IPS DF 19.7 (cell line): ENCODE data around the gene WIF1.
A peak's percentile ranks its signal among the peaks of the same experiment; 100 is the strongest.

Source experiments
- DNase-seq: peaks from one replicate; pipeline ENCODE4 v3.0.0-alpha.2; 2013; ENCODE audit warnings: low read depth, low spot score

The WIF1 gene

GRCh38 chr12:65121049-65121955 lies at the start of gene WIF1:
WIF1 (minus strand) TSS chr12:65121305; CDS start chr12:65121191, 114 bp downstream.
- peak; percentile 60 for DNase-seq

DNA sequence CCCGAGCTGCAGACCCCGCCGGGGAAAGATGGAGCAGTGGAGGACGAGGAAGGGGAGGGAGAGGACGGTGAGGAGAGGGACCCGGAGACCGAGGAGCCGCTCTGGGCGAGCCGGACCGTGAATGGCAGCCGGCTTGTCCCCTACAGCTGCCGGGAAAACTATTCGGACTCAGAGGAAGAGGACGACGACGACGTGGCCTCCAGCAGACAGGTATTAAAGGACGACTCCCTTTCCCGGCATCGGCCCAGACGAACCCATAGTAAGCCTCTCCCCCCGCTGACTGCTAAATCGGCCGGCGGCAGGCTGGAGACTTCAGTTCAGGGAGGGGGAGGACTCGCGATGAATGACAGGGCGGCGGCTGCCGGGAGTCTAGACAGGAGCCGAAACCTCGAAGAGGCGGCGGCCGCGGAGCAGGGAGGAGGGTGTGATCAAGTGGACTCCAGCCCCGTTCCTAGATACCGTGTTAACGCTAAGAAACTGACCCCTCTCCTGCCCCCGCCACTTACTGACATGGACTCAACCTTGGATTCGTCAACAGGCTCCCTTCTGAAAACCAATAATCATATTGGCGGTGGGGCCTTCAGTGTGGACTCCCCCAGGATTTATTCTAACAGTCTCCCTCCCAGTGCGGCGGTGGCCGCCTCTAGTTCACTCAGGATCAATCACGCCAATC lies 49.2 kb upstream of the WIF1 start:
- no peak for DNase-seq

DNA sequence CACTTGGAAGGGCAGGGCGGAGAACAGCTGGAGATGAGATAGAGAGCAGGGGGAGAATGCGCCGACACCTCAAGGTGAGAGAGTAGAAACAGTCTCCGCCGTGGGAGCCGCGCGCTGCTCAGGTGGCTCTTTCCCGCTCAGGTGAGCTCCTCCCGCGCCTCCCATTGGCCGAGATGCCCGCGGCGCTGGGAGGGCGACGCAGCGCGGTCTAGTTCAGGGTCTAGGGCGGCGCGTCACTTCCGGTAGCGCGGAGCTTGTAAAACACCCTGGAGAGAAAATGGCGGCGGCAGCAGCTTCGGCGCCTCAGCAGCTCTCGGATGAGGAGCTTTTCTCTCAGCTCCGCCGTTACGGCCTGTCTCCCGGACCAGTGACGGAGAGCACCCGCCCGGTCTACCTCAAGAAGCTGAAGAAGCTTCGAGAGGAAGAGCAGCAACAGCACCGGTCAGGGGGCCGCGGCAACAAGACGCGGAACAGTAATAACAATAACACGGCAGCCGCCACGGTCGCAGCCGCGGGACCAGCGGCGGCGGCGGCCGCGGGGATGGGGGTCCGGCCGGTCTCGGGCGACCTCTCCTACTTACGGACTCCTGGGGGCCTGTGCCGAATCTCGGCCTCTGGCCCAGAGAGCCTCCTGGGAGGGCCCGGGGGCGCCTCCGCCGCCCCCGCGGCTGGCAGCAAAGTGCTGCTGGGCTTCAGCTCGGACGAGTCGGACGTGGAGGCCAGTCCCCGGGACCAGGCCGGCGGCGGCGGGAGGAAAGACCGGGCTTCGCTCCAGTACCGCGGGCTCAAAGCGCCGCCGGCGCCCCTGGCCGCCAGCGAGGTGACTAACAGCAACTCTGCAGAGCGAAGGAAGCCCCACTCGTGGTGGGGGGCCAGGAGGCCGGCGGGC lies 48.5 kb upstream of the WIF1 start, which contains the start of gene LEMD3:
Gene LEMD3 (plus strand): TSS at position 264 of the 889 bp plus-strand sequence. CDS start 14 bp downstream, at position 278.
- DNase-seq, result peak; percentile 86

DNA sequence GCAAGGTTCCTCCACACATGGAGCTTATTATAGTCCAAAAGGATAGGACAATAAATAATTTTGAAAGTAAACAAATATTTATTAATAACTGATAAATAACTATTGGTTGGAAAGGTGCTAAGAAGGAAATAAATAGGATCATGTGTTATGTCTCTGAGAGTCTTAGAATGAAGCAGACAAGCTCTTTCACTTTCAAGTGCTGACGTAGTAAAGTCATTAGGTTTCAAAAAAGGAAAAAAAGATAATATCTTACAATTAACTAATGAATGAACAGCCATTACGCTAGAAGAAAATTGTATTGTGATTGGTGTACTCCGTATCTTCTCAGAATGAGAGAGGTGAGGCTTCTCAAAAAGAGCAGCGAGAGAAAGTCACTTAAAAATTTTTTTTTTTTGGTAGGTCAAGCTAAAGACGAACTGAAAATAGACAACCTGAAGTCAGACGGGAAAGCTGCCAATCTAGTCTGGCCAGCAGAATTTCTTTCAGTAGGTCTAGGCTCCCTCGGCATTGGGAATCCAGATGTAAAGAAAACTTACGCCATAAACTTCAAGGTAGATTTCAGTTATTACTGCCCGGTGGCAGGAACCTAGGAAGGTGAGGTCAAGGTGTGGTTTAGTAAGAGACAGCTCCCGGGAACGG lies 47.7 kb upstream of the WIF1 start:
- no peak for DNase-seq

DNA sequence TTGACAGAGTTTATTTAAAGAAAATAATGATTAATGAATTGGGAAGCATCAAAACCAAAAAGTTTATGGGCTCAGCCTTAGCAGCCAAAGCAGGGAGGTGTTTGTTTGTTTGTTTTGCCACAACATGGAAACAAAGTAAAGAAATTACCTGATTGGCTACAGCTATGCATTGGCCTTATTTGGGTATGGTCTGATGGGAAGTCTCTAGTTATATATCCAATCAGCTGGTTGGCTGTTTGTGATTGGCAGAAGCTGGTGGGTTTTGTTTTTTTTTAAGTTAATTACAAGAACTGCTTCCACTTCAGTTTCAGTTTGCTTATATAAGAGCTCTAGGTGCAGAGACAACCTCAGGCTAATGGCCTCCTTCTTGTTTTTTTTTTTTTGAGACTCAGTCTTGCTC lies 43.7 kb upstream of the WIF1 start:
- DNase-seq, result no peak

DNA sequence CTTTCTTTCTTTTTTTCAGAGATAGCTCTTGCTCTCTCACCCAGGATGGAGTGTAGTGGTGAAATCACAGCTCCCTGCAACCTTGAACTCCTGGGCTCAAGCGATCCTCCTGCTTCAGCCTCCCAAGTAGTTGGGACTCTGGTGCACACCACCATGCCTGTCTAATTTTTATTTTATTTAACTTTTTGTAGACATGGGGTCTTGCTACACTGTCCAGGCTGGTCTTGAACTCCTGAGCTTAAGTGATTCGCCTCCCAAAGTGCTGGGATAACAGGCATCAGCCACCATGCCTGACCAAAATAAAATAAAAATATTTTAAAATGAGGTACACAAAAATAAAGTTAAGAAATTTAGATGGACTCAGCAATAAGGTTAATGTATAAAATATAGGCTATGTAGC lies 43.1 kb upstream of the WIF1 start:
- DNase-seq, result no peak

GRCh38 chr12:65162609-65163008 lies 41.5 kb upstream of the WIF1 start:
- no peak for DNase-seq

DNA sequence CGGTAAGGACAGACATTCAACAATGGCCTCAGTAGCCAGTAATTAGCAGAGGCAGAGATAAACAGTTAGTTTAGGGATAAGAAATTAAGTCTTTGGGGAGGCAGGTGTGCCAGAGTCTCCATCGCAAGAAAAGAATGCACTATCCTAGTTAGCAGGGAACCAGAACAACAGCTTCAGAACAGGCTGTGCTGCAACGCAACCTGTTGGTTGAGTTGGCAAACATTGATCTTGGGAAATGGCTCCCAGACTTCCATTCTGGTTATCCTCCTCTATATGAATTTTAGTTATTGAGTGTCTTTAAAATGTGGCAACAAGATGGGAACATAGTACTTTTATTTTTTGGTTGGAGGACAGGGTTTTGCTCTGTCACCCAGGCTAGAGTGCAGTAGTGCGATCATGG lies 36.0 kb upstream of the WIF1 start:
- DNase-seq, result no peak

- no peak for DNase-seq
Observed at GRCh38 chr12:65156366-65156841, 35.3 kb upstream of the WIF1 start.

GRCh38 chr12:65155784-65156183 lies 34.7 kb upstream of the WIF1 start:
- DNase-seq, result no peak

DNA sequence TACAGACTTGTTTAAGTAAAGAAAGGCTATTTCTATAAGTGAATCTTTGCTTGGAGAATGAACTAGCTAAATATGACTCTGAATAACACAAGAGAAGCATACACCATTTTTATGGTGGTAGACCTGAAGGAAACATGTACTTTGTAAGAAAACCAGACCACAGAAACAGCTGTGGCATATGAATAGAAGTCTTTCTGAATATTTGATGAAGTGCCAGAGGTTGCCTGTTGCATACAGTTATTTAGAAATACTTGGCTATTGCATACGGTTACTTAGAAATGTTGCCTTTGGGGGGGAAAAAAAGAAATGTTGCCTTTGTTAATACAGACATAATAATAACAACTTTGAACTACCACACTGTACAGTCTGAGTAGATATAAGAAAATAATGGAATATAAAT lies 31.5 kb upstream of the WIF1 start:
- DNase-seq, result no peak

- no peak for DNase-seq
Observed at GRCh38 chr12:65152012-65152411, 30.9 kb upstream of the WIF1 start.

GRCh38 chr12:65147312-65147905 lies 26.3 kb upstream of the WIF1 start:
- DNase-seq, result no peak

- no peak for DNase-seq
Observed at GRCh38 chr12:65140738-65141137, 19.6 kb upstream of the WIF1 start.

GRCh38 chr12:65139389-65139788 lies 18.3 kb upstream of the WIF1 start:
- no peak for DNase-seq

DNA sequence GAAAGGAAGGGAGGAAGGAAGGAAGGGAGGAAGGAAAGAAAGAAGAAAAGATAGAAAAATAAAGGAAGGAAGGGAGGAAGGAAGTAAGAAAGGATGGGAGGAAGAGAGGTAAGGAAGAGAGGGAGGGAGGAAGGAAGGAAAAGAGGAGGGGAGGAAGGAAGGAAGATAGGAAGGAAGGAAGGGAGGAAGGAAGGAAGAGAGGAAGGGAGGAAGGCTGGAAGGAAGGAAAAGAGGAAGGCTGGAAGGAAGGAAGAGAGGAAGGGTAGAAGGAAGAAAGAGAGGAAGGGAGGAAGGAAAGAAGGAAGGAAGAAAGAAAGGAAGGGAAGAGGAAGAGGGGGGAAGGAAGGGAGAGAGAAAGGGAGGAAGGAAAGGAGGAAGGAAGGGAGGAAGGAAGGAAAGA lies 12.8 kb upstream of the WIF1 start:
- no peak for DNase-seq

GRCh38 chr12:65126482-65126881 lies 5.4 kb upstream of the WIF1 start:
- DNase-seq, result no peak

- no peak for DNase-seq
Observed at GRCh38 chr12:65125975-65126374, 4.9 kb upstream of the WIF1 start.

- no peak for DNase-seq
Observed at GRCh38 chr12:65125247-65125646, 4.1 kb upstream of the WIF1 start.

DNA sequence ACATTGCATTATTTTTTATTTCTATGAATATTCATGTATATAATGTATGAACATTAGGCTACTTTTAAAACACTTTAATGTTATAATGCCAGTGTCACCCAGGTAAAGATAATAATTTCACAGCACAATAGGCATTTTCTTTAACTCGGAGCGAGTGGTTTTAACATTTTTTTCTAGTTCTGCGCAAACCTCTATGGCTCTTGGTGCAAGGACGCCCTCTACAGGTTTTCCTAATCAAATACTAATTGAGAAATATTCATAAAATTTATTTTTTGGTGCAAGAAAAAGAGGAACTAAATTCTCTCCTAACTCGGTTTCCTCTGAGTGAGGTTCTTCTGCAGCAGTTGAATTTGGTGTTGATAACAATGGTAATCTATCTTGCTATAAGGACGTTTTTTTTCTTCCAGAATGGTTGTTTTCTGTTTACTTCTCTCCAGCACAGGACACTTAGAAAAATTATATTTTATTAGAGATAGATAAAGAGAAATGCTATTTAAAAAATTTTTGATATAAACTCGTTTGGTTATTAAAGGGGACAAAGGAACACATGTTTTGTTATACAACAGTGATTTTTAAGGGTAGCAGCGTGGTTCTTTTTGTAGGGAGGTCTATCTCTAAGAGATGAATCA lies 2.4 kb upstream of the WIF1 start:
- no peak for DNase-seq
